Mesenchymal stem cell (in vitro differentiated cells and primary cell): ENCODE data around the gene UTP14A.

ENCODE experiments used
- DNase-seq: peaks from one replicate; pipeline ENCODE4 v3.0.0-alpha.2; 2013
- H2AFZ ChIP-seq: one replicate; pipeline ENCODE4 v1.6.1; 2013; ENCODE audit warnings: low read depth, mild to moderate bottlenecking, control low read depth, inconsistent platforms, low read length, moderate library complexity
- H2AK5ac ChIP-seq: 2 replicates; pipeline ENCODE4 v1.6.1; 2013; ENCODE audit warnings: low read length, moderate library complexity, mild to moderate bottlenecking, inconsistent platforms; ENCODE audit not compliant: severe bottlenecking
- H2BK120ac ChIP-seq: one replicate; pipeline ENCODE4 v1.6.1; 2013; ENCODE audit warnings: low read depth, mild to moderate bottlenecking, inconsistent platforms, low read length, moderate library complexity
- H2BK12ac ChIP-seq, 2 experiments: one replicate each; pipeline ENCODE4 v1.6.1; 2013; ENCODE audit warnings: inconsistent platforms in 2 of 2, low read length in 2 of 2, mild to moderate bottlenecking in 2 of 2, moderate library complexity in 2 of 2, control low read depth in 1 of 2
- H2BK15ac ChIP-seq: one replicate; pipeline ENCODE4 v1.6.1; 2013; ENCODE audit warnings: mild to moderate bottlenecking, low read depth, inconsistent platforms; ENCODE audit not compliant: poor library complexity, severe bottlenecking
- H2BK5ac ChIP-seq: 2 replicates; pipeline ENCODE4 v1.6.1; 2013; ENCODE audit warnings: low read depth, mild to moderate bottlenecking, low read length, control low read depth, inconsistent platforms; ENCODE audit not compliant: poor library complexity, severe bottlenecking
- H3K14ac ChIP-seq, 2 experiments: one replicate each; pipeline ENCODE4 v1.6.1; 2013; ENCODE audit warnings: inconsistent platforms in 2 of 2, low read length in 2 of 2, control low read depth in 1 of 2, mild to moderate bottlenecking in 1 of 2, moderate library complexity in 1 of 2
- H3K18ac ChIP-seq, 2 experiments: one replicate each; pipeline ENCODE4 v1.6.1; 2013; ENCODE audit warnings: inconsistent platforms in 2 of 2, low read length in 2 of 2, control low read depth in 1 of 2, low read depth in 1 of 2, mild to moderate bottlenecking in 1 of 2
- H3K23ac ChIP-seq, 2 experiments: one replicate each; pipeline ENCODE4 v1.6.1; 2013; ENCODE audit warnings: inconsistent platforms in 2 of 2, low read length in 2 of 2, mild to moderate bottlenecking in 2 of 2, moderate library complexity in 2 of 2, control low read depth in 1 of 2
- H3K27ac ChIP-seq: 2 replicates; pipeline ENCODE4 v1.5.1; 2013; ENCODE audit warnings: mild to moderate bottlenecking, moderate library complexity, low read length, control low read depth, inconsistent platforms; ENCODE audit not compliant: poor library complexity, severe bottlenecking
- H3K27me3 ChIP-seq, 2 experiments: 2 replicates each; pipeline versions ENCODE4 v1.6.1 to v1.7.0; 2013; ENCODE audit warnings: low read length in 2 of 2, mild to moderate bottlenecking in 2 of 2, moderate library complexity in 2 of 2, control low read depth in 1 of 2, inconsistent platforms in 1 of 2; ENCODE audit not compliant: control insufficient read depth in 1 of 2, insufficient read depth in 1 of 2
- H3K36me3 ChIP-seq, 2 experiments: 2 replicates each; pipeline versions ENCODE4 v1.6.1 to v1.7.0; 2013; ENCODE audit warnings: low read length in 2 of 2, control low read depth in 1 of 2, inconsistent platforms in 1 of 2, low read depth in 1 of 2, mild to moderate bottlenecking in 1 of 2; ENCODE audit not compliant: insufficient read depth in 2 of 2, control insufficient read depth in 1 of 2
- H3K4ac ChIP-seq, 2 experiments: one replicate each; pipeline ENCODE4 v1.6.1; 2013; ENCODE audit warnings: inconsistent platforms in 2 of 2, low read length in 2 of 2, mild to moderate bottlenecking in 2 of 2, moderate library complexity in 2 of 2, control low read depth in 1 of 2, low read depth in 1 of 2
- H3K4me1 ChIP-seq: 2 replicates; pipeline ENCODE4 v1.6.1; 2013; ENCODE audit warnings: low read depth, low read length, control low read depth; ENCODE audit not compliant: control insufficient read depth, insufficient read depth
- H3K4me2 ChIP-seq: 2 replicates; pipeline ENCODE4 v1.6.1; 2013; ENCODE audit warnings: low read length, mild to moderate bottlenecking, inconsistent platforms; ENCODE audit not compliant: poor library complexity, severe bottlenecking
- H3K4me3 ChIP-seq, 2 experiments: 2 replicates each; pipeline versions ENCODE4 v1.5.1 to v1.7.0; 2013; ENCODE audit warnings: low read length in 2 of 2, mild to moderate bottlenecking in 2 of 2, control low read depth in 1 of 2, low read depth in 1 of 2; ENCODE audit not compliant: insufficient read depth in 1 of 2
- H3K79me1 ChIP-seq: replicated peaks from 2 replicates; pipeline ENCODE4 v1.6.1; 2013; ENCODE audit warnings: mild to moderate bottlenecking, control low read depth, low read length, inconsistent platforms; ENCODE audit not compliant: poor library complexity, severe bottlenecking
- H3K9ac ChIP-seq: 2 replicates; pipeline ENCODE4 v1.7.0; 2013; ENCODE audit warnings: mild to moderate bottlenecking, low read length, moderate library complexity
- H3K9me3 ChIP-seq: 2 replicates; pipeline ENCODE4 v1.7.0; 2013; ENCODE audit warnings: mild to moderate bottlenecking, low read length; ENCODE audit not compliant: control insufficient read depth
- H4K8ac ChIP-seq: one replicate; pipeline ENCODE4 v1.6.1; 2013; ENCODE audit warnings: inconsistent platforms, mild to moderate bottlenecking, low read length, moderate library complexity
- H4K91ac ChIP-seq: one replicate; pipeline ENCODE4 v1.6.1; 2013; ENCODE audit warnings: mild to moderate bottlenecking, low read length, inconsistent platforms
- WGBS: methylation state at CpG from one replicate; pipeline ENCODE4 v1.1.7; 2013; ENCODE audit warnings: mixed read lengths; 5-methylcytosine and 5-hydroxymethylcytosine counted together

The UTP14A gene

GRCh38 chrX:129954804-129955203 is 48.8 kb downstream of the UTP14A start:
- 52% methylated on average over 2 of the region's 3 CpGs for WGBS
- no peak overlapping the region for H2BK120ac ChIP-seq

DNA sequence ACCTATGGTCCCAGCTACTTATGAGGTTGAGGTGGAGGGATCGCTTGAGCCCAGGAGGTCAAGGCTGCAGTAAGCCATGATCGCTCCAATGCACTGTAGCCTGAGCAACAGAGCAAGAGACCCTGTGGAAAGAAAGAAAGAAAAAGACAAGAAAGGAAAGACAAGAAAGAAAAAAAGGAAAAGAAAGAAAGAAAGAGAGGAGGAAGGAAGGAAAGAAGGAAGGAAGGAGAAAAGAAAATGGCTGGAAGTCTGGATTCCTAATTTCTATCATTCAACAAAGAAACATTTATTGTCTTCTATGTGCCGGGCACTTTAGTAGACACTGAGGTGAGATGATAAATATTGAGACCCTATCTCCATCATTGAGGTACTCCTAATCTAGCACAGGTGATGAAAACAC is 49.7 kb downstream of the UTP14A start:
- no peak overlapping the region for H3K4me2 ChIP-seq
- H3K4ac ChIP-seq: no peak overlapping the region
- H2BK5ac ChIP-seq: no peak overlapping the region
- H2BK12ac ChIP-seq: no peak overlapping the region
- no peak for DNase-seq
- H3K23ac ChIP-seq: no peak overlapping the region
- no peaks in the 10 kb centered on the region for H3K9me3 ChIP-seq
- H2BK15ac ChIP-seq: no peak overlapping the region
- 96% methylated on average over 2 of the region's 3 CpGs for WGBS
- no peaks in the 10 kb centered on the region for H3K36me3 ChIP-seq
- no peak overlapping the region for H4K91ac ChIP-seq
- no peak overlapping the region for H2BK120ac ChIP-seq
- H2AK5ac ChIP-seq: no peak overlapping the region
- no peak overlapping the region for H3K27ac ChIP-seq
- no peak overlapping the region for H3K9ac ChIP-seq
- no peak overlapping the region for H3K14ac ChIP-seq
- no peak overlapping the region for H4K8ac ChIP-seq
- peaks cover 17% of the 10 kb centered on the region for H3K4me1 ChIP-seq
- peaks cover 0 to 41% of the 10 kb centered on the region in 2 experiments for H3K27me3 ChIP-seq
- H3K4me3 ChIP-seq: no peak overlapping the region
- H3K18ac ChIP-seq: no peak overlapping the region
- H3K79me1 ChIP-seq: no peaks in the 10 kb centered on the region
- H2AFZ ChIP-seq: no peak overlapping the region

More at GRCh38 chrX:129954804-129955203, 48.8 kb downstream of the UTP14A start:
- Histone ChIP-seq H3K14ac (no peak overlapping the region), H3K18ac (no peak overlapping the region), H2AK5ac (no peak overlapping the region), H4K8ac (no peak overlapping the region), H2AFZ (no peak overlapping the region), H3K27ac (no peak overlapping the region), H3K4me2 (no peak overlapping the region), H3K79me1 (no peaks in the 10 kb centered on the region), H3K9me3 (no peaks in the 10 kb centered on the region), H3K4ac (no peak overlapping the region), H3K23ac (no peak overlapping the region), H2BK5ac (no peak overlapping the region), H3K27me3 (peaks cover 0 to 42% of the 10 kb centered on the region in 2 experiments), H3K4me3 (no peak overlapping the region), H3K4me1 (peaks cover 17% of the 10 kb centered on the region), H2BK15ac (no peak overlapping the region), H2BK12ac (no peak overlapping the region), H3K36me3 (no peaks in the 10 kb centered on the region), H3K9ac (no peak overlapping the region), H4K91ac (no peak overlapping the region)
- DNase-seq: no peak

GRCh38 chrX:129956145-129956544 is 50.2 kb downstream of the UTP14A start:
- no peak overlapping the region for H3K14ac ChIP-seq
- no peaks in the 10 kb centered on the region for H3K9me3 ChIP-seq
- H3K4me3 ChIP-seq: no peak overlapping the region
- no peaks in the 10 kb centered on the region for H3K36me3 ChIP-seq
- no peak overlapping the region for H3K23ac ChIP-seq
- no peak overlapping the region for H3K4ac ChIP-seq
- 86% methylated on average over 7 of the region's 10 CpGs for WGBS
- no peak overlapping the region for H2BK12ac ChIP-seq
- no peaks in the 10 kb centered on the region for H3K79me1 ChIP-seq
- H2BK15ac ChIP-seq: no peak overlapping the region
- no peak overlapping the region for H3K9ac ChIP-seq
- no peak overlapping the region for H2AFZ ChIP-seq
- no peak overlapping the region for H3K18ac ChIP-seq
- H2BK120ac ChIP-seq: no peak overlapping the region
- no peak overlapping the region for H3K27ac ChIP-seq
- H2BK5ac ChIP-seq: no peak overlapping the region
- DNase-seq: no peak
- no peak overlapping the region for H4K91ac ChIP-seq
- peaks cover 0 to 45% of the 10 kb centered on the region in 2 experiments for H3K27me3 ChIP-seq
- no peak overlapping the region for H3K4me2 ChIP-seq
- peaks cover 18% of the 10 kb centered on the region for H3K4me1 ChIP-seq
- no peak overlapping the region for H4K8ac ChIP-seq
- H2AK5ac ChIP-seq: no peak overlapping the region

GRCh38 chrX:129956765-129957164 is 50.8 kb downstream of the UTP14A start:
- Histone ChIP-seq H3K4ac (no peak overlapping the region), H3K18ac (peak overlapping the region in 1 of 2 experiments; percentile 43), H3K4me1 (peaks cover 23% of the 10 kb centered on the region), H3K27me3 (peaks cover 0 to 50% of the 10 kb centered on the region in 2 experiments), H2BK120ac (peak overlapping the region; percentile 73), H3K9me3 (no peaks in the 10 kb centered on the region), H3K79me1 (no peaks in the 10 kb centered on the region), H2AFZ (no peak overlapping the region), H2BK15ac (no peak overlapping the region), H3K9ac (no peak overlapping the region), H3K4me2 (peak overlapping the region; percentile 82), H4K8ac (peak overlapping the region; percentile 54), H2BK5ac (no peak overlapping the region), H3K14ac (no peak overlapping the region), H3K4me3 (peak overlapping the region; percentile 46 to 59), H3K23ac (no peak overlapping the region), H3K36me3 (no peaks in the 10 kb centered on the region), H2BK12ac (no peak overlapping the region), H4K91ac (no peak overlapping the region), H3K27ac (no peak overlapping the region), H2AK5ac (no peak overlapping the region)
- DNase-seq: no peak
- WGBS: 8% methylated on average over 6 of the region's 20 CpGs
